Activated CD4-positive, alpha-beta T cell treated with anti-CD3 and anti-CD28 coated beads, Interleukin-2, amount 50 U/mL, for 16 hours (primary cell): ENCODE measurements around the gene RPL7L1.

Experiments
- DNase-seq: peaks from one replicate; pipeline ENCODE4 v3.0.0-alpha.2; 2020

RPL7L1 gene

GRCh38 chr6:42936398-42936797 is 57.0 kb downstream of the RPL7L1 start:
- no peak for DNase-seq

GRCh38 chr6:42937548-42938427 is 58.4 kb downstream of the RPL7L1 start:
- no peak for DNase-seq

- DNase-seq, result no peak
Measured at GRCh38 chr6:42938428-42938796, 59.0 kb downstream of the RPL7L1 start.

- DNase-seq, result no peak
Measured at GRCh38 chr6:42938987-42939809, 59.8 kb downstream of the RPL7L1 start.
